Measurements from ENCODE around the gene ZNF467.

DNA sequence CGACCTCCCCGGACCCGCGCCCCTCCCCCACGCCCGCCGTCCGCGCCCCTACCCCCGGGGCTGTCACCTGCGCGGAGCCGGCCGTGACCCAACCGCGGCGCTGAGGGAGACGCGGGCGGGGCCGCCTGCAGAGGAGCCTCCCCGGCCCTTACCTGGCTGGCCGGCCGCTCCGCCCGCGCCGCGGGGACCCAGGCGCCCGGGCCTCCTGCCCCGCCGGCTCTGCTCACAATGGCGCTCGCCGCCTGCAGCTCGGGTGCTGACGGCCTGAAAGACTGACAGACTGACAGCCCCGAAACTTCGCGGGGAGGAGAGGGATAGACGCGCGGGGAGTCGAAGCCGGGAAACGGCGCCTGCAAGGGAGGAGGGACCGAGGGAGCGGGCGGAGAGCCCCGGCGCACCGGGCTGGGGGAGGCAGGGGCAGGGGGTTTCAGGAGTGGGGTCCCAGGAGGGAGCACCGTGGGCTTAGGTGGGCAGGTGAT is 393 bp downstream of the ZNF467 start:
- TF ChIP-seq, protein P1, sequence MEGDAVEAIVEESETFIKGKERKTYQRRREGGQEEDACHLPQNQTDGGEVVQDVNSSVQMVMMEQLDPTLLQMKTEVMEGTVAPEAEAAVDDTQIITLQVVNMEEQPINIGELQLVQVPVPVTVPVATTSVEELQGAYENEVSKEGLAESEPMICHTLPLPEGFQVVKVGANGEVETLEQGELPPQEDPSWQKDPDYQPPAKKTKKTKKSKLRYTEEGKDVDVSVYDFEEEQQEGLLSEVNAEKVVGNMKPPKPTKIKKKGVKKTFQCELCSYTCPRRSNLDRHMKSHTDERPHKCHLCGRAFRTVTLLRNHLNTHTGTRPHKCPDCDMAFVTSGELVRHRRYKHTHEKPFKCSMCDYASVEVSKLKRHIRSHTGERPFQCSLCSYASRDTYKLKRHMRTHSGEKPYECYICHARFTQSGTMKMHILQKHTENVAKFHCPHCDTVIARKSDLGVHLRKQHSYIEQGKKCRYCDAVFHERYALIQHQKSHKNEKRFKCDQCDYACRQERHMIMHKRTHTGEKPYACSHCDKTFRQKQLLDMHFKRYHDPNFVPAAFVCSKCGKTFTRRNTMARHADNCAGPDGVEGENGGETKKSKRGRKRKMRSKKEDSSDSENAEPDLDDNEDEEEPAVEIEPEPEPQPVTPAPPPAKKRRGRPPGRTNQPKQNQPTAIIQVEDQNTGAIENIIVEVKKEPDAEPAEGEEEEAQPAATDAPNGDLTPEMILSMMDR (IDR thresholded peaks at IDR 0.05; ENCODE audit: low read length): no peak
- no peak for TF ChIP-seq EZH2 (optimal IDR thresholded peaks at IDR 0.05; ENCODE audit: low read depth, low read length)
- TF ChIP-seq EZH2phosphoT487 (IDR thresholded peaks at IDR 0.05; ENCODE audit: low read length): no peak
